Fibroblast of the conjunctiva (primary cell): ENCODE measurements around the gene ZNF831.

Source experiments
- DNase-seq: peaks from one replicate; pipeline ENCODE4 v3.0.0-alpha.2; 2010; ENCODE audit warnings: low read depth

ZNF831 gene

GRCh38 chr20:59305908-59306655 is 142.5 kb downstream of the ZNF831 start:
- no peak for DNase-seq

GRCh38 chr20:59307270-59307669 is 143.6 kb downstream of the ZNF831 start:
- DNase-seq = no peak
